ENCODE measurements around the gene DMRT2. TPM values are rescaled to one million over a fixed set of nuclear protein-coding genes. Genes with fewer than 3 reads are reported as not detected.

Gene DMRT2
- total RNA-seq, 1 donor from 2014 or later = not detected

DNA sequence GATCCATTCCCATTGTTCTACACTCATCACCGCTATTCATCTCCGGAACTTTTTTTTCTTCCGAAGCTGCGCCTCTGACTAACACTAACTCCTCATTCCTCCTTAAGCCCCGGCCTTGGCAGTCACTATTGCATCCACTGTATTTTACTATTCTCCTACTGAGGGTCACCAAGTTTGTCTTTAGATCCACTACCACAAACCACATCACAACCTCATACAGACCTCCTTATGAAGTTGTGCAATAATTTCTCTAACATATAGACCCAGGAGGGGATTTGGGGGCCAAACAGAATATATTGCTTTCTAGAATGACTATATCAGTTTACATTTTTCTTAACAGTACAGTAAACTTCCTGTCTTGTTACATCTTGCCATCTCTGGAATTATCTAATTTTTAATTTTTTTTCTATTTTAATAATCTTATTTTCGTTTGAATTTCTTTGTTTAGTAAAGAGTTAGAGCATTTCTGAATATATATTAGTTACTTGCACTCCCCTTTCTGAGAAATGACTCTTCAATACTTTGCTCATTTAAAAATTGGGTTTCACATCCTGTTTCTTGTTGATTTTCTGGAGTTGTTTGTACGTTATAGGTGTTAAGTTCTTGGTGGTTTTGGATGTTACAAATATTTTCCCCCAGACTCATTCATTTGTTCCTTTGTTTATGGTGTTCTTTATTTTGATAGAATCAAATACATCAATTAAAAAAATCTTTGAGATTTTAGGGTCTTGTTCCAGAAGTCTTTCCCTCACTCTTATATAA, 37.1 kb downstream of the DMRT2 start:
- Histone ChIP-seq H3K79me2 (ENCODE audit: low read depth) (no peaks in the 10 kb centered on the region), H3K36me3 (no peaks in the 10 kb centered on the region), H4K20me1 (ENCODE audit: low read depth) (no peaks in the 10 kb centered on the region), H3K9me3 (ENCODE audit: low read depth) (peaks cover 43% of the 10 kb centered on the region), H3K27me3 (no peaks in the 10 kb centered on the region), H2AFZ (replicated peaks) (no peak overlapping the region), H3F3A (ENCODE audit: low read depth) (no peaks in the 10 kb centered on the region), H3K27ac (no peak overlapping the region), H3K4me3 (no peak overlapping the region), H3K4me2 (no peak overlapping the region), H3K9ac (no peak overlapping the region), H3K4me1 (no peaks in the 10 kb centered on the region)
- no peak overlapping the region for H3K27ac Mint-ChIP-seq
- no peaks in the 10 kb centered on the region for H3K36me3 Mint-ChIP-seq
- H3K9me3 Mint-ChIP-seq = no peaks in the 10 kb centered on the region
- no peak for DNase-seq (ENCODE audit: low spot score)
- TF ChIP-seq EZH2phosphoT487 (IDR thresholded peaks at IDR 0.05) (no peak), EZH2 (IDR thresholded peaks at IDR 0.05) (no peak)
- TF ChIP-seq, protein P1, sequence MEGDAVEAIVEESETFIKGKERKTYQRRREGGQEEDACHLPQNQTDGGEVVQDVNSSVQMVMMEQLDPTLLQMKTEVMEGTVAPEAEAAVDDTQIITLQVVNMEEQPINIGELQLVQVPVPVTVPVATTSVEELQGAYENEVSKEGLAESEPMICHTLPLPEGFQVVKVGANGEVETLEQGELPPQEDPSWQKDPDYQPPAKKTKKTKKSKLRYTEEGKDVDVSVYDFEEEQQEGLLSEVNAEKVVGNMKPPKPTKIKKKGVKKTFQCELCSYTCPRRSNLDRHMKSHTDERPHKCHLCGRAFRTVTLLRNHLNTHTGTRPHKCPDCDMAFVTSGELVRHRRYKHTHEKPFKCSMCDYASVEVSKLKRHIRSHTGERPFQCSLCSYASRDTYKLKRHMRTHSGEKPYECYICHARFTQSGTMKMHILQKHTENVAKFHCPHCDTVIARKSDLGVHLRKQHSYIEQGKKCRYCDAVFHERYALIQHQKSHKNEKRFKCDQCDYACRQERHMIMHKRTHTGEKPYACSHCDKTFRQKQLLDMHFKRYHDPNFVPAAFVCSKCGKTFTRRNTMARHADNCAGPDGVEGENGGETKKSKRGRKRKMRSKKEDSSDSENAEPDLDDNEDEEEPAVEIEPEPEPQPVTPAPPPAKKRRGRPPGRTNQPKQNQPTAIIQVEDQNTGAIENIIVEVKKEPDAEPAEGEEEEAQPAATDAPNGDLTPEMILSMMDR (IDR thresholded peaks at IDR 0.05) = no peak
- peaks cover 6% of the 10 kb centered on the region for H3K27me3 Mint-ChIP-seq (ENCODE audit: insufficient read depth, low read depth)
- no peak overlapping the region for H3K4me3 Mint-ChIP-seq
- H3K4me1 Mint-ChIP-seq = peaks cover 14% of the 10 kb centered on the region

DNA sequence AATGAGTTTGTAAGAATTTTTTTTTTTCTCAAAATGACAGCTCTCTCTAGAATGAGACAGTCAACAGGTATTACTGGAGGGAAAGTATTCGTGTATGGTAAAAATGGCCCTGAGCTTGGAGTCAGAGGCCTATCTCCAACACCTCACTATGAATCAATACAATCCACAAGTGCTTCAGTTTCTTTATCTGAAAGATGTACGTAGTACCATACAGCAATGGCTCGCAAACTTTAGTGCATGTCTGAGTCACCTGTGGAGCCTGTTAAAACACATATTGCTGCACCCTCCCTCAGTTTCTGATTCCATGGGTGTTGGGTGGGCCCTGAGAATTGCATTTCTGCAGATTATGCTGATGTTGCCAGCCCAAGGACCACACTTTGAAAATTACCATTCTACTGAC, 44.6 kb downstream of the DMRT2 start:
- no peak overlapping the region for H3K27ac Mint-ChIP-seq

DNA sequence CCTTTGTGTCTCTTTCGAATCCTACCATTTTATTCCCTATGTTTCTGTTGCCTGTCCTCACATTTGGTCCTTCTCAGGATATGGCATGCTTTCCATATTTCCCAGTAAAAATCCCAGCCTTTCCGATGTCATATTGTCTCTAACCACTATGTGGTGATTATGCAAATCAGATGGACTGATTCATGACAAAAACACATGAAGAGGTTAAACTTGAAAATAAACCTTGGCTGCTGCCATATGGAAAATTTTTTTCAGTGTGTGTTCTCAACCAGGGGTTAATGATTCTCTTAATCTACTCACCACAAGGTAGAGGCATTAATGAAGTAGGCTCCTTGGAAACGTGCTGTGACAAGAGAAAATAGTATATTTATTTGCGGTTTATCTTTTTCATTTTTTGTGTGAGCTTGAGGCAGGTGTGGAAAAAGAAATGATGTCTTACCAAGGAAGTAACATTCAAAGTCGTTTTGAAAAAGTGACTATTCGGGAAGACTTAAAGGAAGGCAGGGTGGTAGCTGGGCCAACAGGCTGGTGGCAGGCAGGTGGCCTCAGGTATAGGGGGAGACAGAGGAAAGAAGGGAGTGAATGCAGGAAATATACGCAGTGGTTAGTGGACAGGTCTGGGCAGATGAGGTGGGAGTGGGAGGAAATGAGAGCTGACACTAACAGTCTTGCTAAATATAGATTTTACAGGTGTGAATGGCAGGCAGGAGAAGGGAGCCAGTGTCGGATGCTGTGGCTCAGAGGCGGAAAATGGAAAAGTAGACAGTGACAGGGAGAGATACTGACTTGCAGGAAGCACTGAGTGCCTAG, 46.2 kb downstream of the DMRT2 start:
- Histone ChIP-seq H3K36me3 (no peaks in the 10 kb centered on the region), H3K27ac (no peak overlapping the region), H3K27me3 (no peaks in the 10 kb centered on the region), H3K4me3 (no peak overlapping the region), H3F3A (ENCODE audit: low read depth) (no peaks in the 10 kb centered on the region), H3K9me3 (ENCODE audit: low read depth) (peaks cover 15% of the 10 kb centered on the region), H4K20me1 (ENCODE audit: low read depth) (no peaks in the 10 kb centered on the region), H3K9ac (no peak overlapping the region), H3K4me1 (no peaks in the 10 kb centered on the region), H3K4me2 (no peak overlapping the region), H3K79me2 (ENCODE audit: low read depth) (no peaks in the 10 kb centered on the region), H2AFZ (replicated peaks) (no peak overlapping the region)
- H3K4me1 Mint-ChIP-seq = no peaks in the 10 kb centered on the region
- DNase-seq (ENCODE audit: low spot score) = no peak
- no peak overlapping the region for H3K27ac Mint-ChIP-seq
- peaks cover 2% of the 10 kb centered on the region for H3K27me3 Mint-ChIP-seq (ENCODE audit: insufficient read depth, low read depth)
- H3K4me3 Mint-ChIP-seq = no peak overlapping the region
- H3K9me3 Mint-ChIP-seq = no peaks in the 10 kb centered on the region
- no peaks in the 10 kb centered on the region for H3K36me3 Mint-ChIP-seq
- TF ChIP-seq EZH2 (IDR thresholded peaks at IDR 0.05) (no peak), EZH2phosphoT487 (IDR thresholded peaks at IDR 0.05) (no peak)
- TF ChIP-seq, protein P1 (IDR thresholded peaks at IDR 0.05) = no peak

More for the DNA sequence above, 44.6 kb downstream of the DMRT2 start:
- no peaks in the 10 kb centered on the region for H3K9me3 Mint-ChIP-seq
- no peak overlapping the region for H2AFZ ChIP-seq (replicated peaks)
- peaks cover 20% of the 10 kb centered on the region for H3K9me3 ChIP-seq (ENCODE audit: low read depth)
- no peak for DNase-seq (ENCODE audit: low spot score)
- H3K36me3 ChIP-seq = no peaks in the 10 kb centered on the region
- peaks cover 2% of the 10 kb centered on the region for H3K27me3 Mint-ChIP-seq (ENCODE audit: insufficient read depth, low read depth)
- no peaks in the 10 kb centered on the region for H3K27me3 ChIP-seq
- no peaks in the 10 kb centered on the region for H3F3A ChIP-seq (ENCODE audit: low read depth)
- no peak overlapping the region for H3K27ac ChIP-seq
- H3K4me1 ChIP-seq = no peaks in the 10 kb centered on the region
- no peaks in the 10 kb centered on the region for H4K20me1 ChIP-seq (ENCODE audit: low read depth)
- TF ChIP-seq, protein P1 (IDR thresholded peaks at IDR 0.05) = no peak
- TF ChIP-seq EZH2 (IDR thresholded peaks at IDR 0.05) = no peak
- no peak for TF ChIP-seq EZH2phosphoT487 (IDR thresholded peaks at IDR 0.05)
- no peak overlapping the region for H3K4me3 ChIP-seq
- H3K4me2 ChIP-seq = no peak overlapping the region
- no peaks in the 10 kb centered on the region for H3K4me1 Mint-ChIP-seq
- H3K79me2 ChIP-seq (ENCODE audit: low read depth) = no peaks in the 10 kb centered on the region
- no peak overlapping the region for H3K4me3 Mint-ChIP-seq
- no peaks in the 10 kb centered on the region for H3K36me3 Mint-ChIP-seq
- no peak overlapping the region for H3K9ac ChIP-seq
